HEK293T (cell line): ENCODE results near the gene COL4A6.

Experiments
- BHLHE40 ChIP-seq: fragments of 450-650 bp; IDR thresholded peaks from 2 replicates; pipeline ENCODE4 v1.6.1; 2016; ENCODE audit warnings: mild to moderate bottlenecking, moderate library complexity, borderline replicate concordance
- ELF4 ChIP-seq: fragments of 450-650 bp; IDR thresholded peaks from 2 replicates; pipeline ENCODE4 v1.6.1; 2017; ENCODE audit warnings: antibody characterized with exemption
- FOXK2 ChIP-seq: fragments of 450-650 bp; IDR thresholded peaks from 2 replicates; pipeline ENCODE4 v1.6.1; 2016; ENCODE audit warnings: mild to moderate bottlenecking
- SP1 ChIP-seq: fragments of 450-650 bp; IDR thresholded peaks from 2 replicates; pipeline ENCODE4 v1.6.1; 2017
- SUZ12 ChIP-seq: fragments of 450-650 bp; IDR thresholded peaks from 2 replicates; pipeline ENCODE4 v1.6.1; 2016; ENCODE audit warnings: mild to moderate bottlenecking
- TARDBP ChIP-seq: fragments of 450-650 bp; IDR thresholded peaks from 2 replicates; pipeline ENCODE4 v1.6.1; 2016

DNA sequence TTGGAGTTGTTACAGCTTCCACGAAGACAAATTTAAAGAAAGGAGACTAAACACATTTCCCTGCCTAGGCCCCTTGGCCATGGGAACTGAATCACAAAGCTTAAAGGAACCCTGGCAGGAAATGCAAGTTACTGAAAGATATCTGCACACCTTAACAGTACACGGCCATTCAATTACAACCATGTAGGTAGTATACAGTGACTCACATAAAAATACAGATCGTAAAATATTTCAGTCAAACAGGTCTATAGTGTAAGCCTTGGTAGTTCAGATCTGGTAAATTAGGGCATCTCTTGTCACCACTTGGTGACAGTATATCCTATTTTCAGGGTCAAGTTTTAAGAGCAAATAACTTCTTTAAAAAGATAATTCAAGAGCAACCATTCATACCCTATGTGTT, 234.7 kb downstream of the COL4A6 start:
- TF ChIP-seq ELF4 (no peak), SP1 (no peak), TARDBP (no peak), BHLHE40 (no peak), SUZ12 (no peak), FOXK2 (no peak)
